Measurements from ENCODE around the gene ABCC1.

Gene ABCC1

DNA sequence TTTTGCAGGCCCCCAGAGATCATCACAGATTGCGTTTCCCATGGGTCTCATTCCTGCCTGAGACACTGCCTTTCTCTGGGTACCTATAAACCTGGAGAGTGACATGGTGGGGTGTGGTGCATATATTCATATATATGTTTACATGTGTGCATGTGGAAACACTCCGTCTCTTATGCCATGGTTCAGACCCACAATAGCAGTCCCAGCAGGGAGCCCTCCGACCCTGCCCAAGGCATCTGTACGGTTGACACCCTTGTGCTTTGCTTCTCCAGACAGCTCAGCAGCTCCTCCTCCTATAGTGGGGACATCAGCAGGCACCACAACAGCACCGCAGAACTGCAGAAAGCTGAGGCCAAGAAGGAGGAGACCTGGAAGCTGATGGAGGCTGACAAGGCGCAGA, 157.1 kb downstream of the ABCC1 start:
- TF ChIP-seq, protein P1, sequence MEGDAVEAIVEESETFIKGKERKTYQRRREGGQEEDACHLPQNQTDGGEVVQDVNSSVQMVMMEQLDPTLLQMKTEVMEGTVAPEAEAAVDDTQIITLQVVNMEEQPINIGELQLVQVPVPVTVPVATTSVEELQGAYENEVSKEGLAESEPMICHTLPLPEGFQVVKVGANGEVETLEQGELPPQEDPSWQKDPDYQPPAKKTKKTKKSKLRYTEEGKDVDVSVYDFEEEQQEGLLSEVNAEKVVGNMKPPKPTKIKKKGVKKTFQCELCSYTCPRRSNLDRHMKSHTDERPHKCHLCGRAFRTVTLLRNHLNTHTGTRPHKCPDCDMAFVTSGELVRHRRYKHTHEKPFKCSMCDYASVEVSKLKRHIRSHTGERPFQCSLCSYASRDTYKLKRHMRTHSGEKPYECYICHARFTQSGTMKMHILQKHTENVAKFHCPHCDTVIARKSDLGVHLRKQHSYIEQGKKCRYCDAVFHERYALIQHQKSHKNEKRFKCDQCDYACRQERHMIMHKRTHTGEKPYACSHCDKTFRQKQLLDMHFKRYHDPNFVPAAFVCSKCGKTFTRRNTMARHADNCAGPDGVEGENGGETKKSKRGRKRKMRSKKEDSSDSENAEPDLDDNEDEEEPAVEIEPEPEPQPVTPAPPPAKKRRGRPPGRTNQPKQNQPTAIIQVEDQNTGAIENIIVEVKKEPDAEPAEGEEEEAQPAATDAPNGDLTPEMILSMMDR (IDR thresholded peaks at IDR 0.05; ENCODE audit: insufficient read depth, missing control alignments) = no peak
- no peak for FAIRE-seq

DNA sequence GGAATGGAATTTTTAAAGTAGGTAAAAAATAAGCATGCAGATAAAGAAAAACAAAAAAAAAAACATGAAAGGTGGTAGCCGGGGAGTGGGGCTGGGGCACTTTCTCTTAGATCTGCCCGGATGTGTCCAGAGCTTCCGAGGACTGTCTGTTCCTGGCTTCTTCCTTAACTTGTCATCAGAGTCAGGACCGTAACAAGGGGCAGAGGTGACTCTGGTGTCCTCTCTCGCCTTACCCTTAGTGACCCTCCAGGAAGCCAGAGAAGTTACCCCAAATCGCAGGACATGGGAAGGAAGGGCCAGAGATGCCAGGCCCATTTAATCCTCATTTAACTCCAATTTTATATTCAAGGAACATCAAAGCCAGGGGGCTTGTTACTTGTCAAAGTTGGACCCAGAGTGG, 158.4 kb downstream of the ABCC1 start:
- TF ChIP-seq, protein P1 (IDR thresholded peaks at IDR 0.05; ENCODE audit: insufficient read depth, missing control alignments) = no peak
- FAIRE-seq (no peak), DNase-seq (ENCODE audit: insufficient read length, low spot score) (no peak)

More for the DNA sequence above, 157.1 kb downstream of the ABCC1 start:
- DNase-seq (ENCODE audit: insufficient read length, low spot score) = no peak

DNA sequence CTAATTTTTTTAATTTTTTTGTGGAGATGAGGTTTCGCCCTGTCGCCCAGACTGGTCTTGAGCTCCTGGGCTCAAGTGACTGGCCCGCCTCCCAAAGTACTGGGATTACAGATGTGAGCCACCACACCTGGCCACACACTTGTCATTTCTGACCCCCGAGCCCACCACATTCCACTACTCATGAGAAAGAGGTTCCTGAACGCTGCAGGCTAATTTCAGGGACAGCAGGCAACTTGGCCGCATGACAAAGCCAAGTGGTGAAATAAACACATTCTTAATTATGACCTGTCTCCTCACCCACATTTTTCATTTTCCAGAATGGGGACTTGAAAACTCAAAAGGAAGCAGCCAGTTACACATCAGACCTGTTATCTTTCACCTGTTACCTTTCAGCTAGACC, 159.3 kb downstream of the ABCC1 start:
- FAIRE-seq (no peak), DNase-seq (ENCODE audit: insufficient read length, low spot score) (no peak)
- TF ChIP-seq, protein P1 (IDR thresholded peaks at IDR 0.05; ENCODE audit: insufficient read depth, missing control alignments) = no peak

DNA sequence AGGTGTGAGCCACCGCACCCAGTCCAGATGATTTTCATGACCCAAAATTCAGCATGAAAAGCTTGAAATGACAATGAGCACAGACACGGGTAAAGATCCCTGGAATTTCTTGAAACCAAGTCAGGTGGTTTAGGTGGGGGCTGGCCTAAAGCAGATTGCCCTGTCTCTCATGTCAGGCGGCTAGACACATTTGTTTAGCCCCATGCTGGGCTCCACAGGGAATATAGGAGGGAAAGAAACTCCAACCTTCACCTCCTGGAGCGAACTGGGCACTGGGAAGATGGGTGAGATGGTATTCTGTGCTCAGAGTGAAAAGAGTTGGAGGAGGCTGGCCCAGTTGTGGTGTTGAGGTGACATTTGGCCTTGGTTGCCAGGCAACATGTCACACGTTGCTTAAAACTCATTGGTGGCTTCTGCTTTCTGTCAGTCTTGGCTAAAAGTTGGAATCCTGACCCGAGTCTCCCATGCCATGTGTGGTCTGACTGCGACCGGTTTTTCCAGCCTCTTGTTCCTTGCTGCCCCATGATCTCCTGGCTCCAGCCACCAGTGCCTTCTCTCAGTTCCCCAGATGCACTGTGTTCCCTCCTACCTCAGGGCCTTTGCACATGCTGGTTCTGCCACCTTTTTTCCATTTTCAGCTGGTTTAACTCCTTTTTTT, 160.2 kb downstream of the ABCC1 start:
- TF ChIP-seq, protein P1 (IDR thresholded peaks at IDR 0.05; ENCODE audit: insufficient read depth, missing control alignments) = no peak
- DNase-seq (ENCODE audit: insufficient read length, low spot score) (no peak), FAIRE-seq (no peak)

DNA sequence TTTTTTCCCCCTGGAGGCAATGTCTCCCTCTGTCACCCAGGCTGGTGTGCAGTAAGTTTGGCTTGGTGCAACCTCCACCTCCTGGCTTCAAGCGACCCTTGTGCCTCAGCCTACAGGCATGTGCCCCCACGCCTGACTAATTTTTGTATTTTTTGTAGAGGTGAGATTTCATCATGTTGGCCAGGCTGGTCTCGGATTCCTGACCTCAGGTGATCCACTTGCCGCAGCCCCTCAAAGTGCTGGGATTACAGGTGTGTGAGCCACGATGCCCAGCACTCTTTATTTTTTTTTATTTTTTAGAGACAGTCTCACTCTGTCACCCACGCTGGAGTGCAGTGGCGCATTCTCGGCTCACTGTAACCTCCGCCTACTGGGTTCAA, 160.7 kb downstream of the ABCC1 start:
- DNase-seq (ENCODE audit: insufficient read length, low spot score) = no peak
- TF ChIP-seq, protein P1 (IDR thresholded peaks at IDR 0.05; ENCODE audit: insufficient read depth, missing control alignments) = no peak
- no peak for FAIRE-seq

DNA sequence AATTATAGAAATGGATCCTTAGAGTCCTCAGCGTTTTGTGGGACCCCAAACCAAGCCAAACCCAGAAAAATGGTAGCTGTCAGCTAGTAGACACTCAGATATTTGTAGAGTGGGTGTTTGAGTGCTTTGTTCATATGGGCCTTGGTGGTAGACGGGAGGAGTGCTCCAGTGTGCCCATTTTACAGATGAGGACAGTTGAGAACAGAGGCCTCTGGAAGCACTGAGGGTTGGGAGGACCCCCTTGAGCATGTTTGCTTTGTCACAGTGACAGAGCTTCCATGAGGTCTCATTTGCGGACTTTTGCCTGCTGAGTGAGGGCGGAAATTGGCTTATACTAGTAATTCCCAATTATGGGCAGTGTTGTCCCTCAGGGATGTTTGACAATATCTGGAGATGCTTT, 162.2 kb downstream of the ABCC1 start:
- DNase-seq (ENCODE audit: insufficient read length, low spot score) = no peak
- no peak for FAIRE-seq
- TF ChIP-seq, protein P1 (IDR thresholded peaks at IDR 0.05; ENCODE audit: insufficient read depth, missing control alignments) = no peak

DNA sequence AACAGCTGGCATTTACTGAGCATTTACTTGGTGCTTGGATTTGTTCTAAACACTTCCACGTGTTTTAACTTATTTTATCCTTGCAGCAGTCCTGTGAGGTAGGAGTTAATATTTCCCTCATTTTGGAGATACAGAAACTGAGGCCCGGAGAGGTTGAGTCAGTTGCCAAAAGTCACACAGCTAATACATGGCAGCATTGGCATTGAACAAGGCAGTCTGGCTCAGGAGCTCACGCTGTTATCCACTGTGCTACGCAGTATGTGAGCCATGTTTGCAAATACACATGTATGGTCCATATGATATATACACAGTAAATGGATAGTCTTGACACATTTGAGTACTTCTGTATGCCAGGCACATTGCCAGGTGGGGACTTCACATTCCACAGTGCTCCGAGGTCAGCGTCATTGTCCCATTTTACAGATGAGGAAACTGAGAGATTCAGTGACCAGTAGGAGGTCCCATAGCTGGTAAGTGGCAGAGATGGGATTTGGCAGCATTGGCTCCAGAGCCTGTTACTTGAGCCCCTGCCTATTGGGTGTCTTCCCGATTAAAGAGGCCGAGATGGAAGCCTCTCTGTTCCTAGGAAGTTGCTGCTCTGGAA, 163.1 kb downstream of the ABCC1 start:
- FAIRE-seq = no peak

More for the DNA sequence above, 163.1 kb downstream of the ABCC1 start:
- DNase-seq (ENCODE audit: insufficient read length, low spot score) = no peak
- TF ChIP-seq, protein P1 (IDR thresholded peaks at IDR 0.05; ENCODE audit: insufficient read depth, missing control alignments) = no peak
